Stimulated activated CD8-positive, alpha-beta memory T cell treated with anti-CD3 and anti-CD28 coated beads, Interleukin-4, amount 100 ng/mL, for 1 hour (primary cell): ENCODE results near the gene PLCL1.
"Not testable (repeated sequence)": the region's sequence is repeated elsewhere in the genome, so short reads cannot be mapped to it uniquely, and the experiment has no call there.

Source experiments
- DNase-seq, 2 donors: peaks; one replicate each; pipeline ENCODE4 v3.0.0-alpha.2; 2020; ENCODE audit warnings: low read depth in 2 of 2, low spot score in 1 of 2

The PLCL1 gene

DNA sequence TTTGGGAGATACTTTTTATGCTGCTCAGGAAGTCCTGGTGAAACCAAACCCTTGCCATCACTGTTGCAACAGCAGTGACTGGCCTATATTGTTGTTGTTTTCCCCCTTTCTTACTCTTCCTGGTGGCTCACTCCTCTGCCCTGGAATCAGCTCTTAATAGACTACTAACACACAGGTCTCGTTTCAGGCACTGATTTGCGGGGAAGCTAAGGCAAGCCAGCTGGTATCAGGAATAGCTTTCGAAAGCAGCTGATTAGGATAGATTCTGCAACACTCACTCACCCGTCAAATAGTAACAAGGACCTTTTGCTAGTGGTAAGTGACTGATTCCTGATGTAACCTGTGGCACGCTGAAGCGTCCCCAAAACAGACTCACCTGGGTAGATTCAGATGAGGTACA lies 360.4 kb downstream of the PLCL1 start:
- no peak for DNase-seq

DNA sequence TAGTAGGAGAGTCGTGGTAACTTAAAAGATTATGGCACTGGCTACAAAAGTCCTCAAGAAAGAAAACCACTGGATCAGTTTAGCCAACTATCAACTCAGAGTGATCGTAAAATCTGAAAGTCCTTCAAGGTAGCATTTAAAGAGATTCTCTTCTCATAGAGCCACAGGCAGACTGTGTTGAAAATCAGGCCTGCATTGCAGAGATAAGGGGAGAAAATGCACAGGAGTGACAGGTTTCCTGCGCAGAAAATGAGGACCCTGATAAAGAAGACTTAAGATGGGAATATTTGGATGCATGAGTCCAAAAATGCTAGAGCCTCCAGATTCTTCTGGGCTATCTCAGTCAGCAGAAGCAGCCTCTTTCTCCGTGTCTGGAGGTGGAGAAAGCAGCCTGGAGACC lies 360.9 kb downstream of the PLCL1 start:
- DNase-seq = no peak

DNA sequence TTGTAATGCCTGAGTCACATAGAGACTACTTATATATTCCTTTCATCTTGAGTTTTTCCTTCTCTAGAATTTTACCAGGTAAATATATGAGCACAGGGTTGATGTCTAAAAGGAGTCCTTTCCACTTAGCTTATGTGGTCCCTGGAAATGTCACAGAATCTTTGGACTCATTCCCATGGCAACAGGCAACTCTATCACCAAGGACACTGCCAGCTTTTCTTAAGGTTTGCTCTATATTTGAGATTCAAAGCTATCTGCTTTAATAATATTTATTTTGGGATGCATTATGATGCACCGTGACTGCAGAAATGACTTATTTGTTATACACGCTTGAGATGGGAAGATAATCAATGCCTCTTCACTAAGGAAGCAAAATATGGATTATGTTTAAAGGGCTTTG lies 363.0 kb downstream of the PLCL1 start:
- DNase-seq = no peak

- DNase-seq = no peak
Observed at GRCh38 chr2:198168651-198169050, 364.3 kb downstream of the PLCL1 start.

DNA sequence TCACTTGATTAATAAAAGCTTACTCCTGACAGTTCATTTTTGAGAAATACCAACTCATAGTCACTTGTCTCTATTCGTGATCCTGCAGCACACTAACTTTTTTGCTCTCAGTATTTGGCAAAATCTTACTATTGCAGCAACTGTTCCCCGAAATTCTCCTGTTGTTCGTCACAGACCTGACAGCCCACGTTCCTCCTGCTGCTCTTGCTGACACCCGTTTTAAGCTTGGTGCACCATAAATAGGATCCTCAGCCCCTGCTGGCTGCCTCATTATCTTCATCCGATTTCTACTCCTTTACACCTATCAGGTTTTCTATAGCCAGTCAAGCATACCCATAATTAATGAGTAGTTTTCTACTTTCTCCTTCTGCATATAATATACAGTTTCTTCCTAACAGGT lies 368.8 kb downstream of the PLCL1 start:
- DNase-seq = no peak

GRCh38 chr2:198173864-198174263 lies 369.5 kb downstream of the PLCL1 start:
- no peak for DNase-seq

DNA sequence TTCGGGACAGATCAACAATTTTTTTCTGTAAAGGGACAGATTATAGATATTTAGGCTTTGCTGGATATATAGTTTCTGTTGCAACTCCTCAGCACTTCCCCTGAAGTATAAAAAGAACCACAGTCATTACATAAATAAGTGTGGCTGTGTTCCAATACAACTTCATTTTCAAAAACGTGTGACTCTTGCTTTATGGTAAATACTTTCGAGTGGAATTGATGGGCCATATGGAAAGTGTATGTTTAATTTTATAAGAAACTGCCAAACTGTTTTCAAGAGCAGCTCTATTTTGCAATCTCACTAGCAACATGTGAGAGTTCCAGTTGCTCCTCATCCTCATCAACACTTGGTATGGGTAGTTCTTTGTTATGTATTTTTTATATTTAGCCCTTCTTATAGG lies 370.9 kb downstream of the PLCL1 start:
- no peak for DNase-seq

GRCh38 chr2:198177040-198177439 lies 372.6 kb downstream of the PLCL1 start:
- no peak for DNase-seq

DNA sequence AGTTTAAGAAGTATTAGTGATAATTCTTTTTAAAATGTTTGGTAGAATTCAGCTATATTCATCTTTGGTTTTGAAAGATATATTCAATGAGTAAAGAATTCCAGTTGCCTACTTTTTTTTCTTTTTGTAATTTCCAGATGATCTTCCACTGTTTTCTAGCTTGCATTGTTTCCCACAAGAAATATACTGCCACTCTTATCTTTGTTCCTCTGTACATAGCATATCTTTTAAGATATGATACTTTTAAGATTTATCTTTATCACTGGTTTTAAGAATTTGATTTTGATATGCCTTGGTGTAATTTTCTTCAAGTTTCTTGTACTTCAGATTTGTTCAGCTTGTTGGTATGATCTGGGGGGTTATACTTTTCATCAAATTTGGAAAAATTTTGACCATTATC lies 374.4 kb downstream of the PLCL1 start:
- DNase-seq = no peak

DNA sequence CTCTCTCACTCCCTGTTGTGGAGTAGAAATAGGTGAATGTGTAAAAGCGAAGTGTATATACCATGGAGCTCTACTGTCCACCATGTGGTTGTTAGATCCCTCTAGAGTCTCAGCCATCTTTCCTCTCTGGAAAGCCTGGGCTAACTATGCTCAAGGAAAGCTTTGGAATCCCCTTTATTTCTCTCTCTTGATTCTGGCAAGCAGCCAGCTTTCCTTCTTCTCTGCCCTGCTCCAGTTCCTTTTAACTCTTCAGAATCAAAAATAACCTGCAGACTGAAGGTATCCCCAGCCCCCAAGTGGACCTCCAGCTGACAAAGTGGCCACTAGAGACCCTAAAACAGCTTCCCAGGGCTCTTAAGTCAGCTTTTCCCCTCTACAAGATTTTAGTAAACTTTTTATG lies 381.9 kb downstream of the PLCL1 start:
- no peak for DNase-seq

DNA sequence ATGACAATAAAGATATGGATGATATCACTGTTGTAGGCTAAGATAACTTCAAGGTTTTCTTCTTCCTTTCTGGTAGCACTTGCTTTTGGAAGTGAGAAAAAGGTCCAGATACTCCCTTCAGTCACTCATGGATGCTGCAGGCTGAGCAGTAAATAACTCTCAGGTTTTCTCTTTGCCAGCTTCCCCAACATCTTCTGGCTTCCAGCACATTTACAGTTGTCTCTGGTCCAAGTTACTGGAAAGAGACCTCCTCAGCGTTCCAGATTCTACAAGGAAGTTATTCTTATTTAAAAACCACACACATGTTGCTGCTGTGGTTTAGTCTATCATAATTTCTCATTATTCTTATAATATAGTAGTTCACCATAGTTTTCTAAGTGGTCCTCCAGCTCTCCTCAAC lies 383.4 kb downstream of the PLCL1 start:
- DNase-seq = no peak

DNA sequence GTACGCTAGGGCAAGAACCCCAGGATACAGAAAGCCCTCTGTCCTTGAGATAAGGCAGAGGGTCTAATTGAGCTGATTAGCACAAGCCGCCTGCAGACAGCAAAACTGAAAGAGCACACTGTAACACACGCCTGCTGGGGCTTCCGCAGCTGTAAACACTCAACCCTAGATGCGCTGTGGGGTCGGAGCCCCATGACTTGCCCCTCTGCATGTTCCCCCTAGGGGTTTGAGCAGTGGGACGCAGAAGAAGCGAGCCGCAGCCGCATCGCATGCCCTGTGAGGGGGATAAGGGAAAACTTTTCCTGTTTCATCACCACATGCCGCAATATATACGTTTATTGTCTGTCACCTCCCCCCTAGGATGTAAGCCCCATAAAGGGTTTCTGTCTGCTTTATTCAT lies 384.6 kb downstream of the PLCL1 start:
- DNase-seq = no peak

- DNase-seq = no peak
Observed at GRCh38 chr2:198191651-198192050, 387.3 kb downstream of the PLCL1 start.

GRCh38 chr2:198196556-198196955 lies 392.2 kb downstream of the PLCL1 start:
- not testable (repeated sequence) for DNase-seq
